Measurements from ENCODE around the gene PANK4. TPM values are rescaled to one million over a fixed set of nuclear protein-coding genes. Genes with fewer than 3 reads are reported as not detected.

PANK4 gene
- polyA plus RNA-seq, 1 experiment, result 17.1 TPM

DNA sequence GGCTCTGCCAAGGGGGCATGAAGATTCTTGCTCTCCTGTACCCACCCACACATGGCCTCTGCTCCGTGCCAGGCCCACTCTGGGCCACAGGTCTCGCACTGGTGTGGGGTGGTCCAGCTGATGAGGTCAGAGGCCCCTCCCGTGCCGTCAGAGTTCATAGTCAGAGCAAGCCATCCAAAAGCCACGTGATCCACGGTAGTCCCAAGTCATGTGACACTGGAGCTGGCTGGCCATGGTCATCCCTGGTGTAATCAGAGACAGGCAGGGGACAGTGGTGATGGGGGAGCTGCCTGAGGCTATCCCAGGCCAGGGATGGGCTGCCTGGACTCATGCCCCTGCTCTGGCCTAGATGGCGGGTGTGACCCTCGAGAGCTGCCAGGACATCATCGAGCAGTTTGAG lies 39.8 kb downstream of the PANK4 start:
- ChIA-PET POLR2A (no interaction called here), CTCF (no interaction called here)
- no peak for DNase-seq (ENCODE audit: low read depth)

DNA sequence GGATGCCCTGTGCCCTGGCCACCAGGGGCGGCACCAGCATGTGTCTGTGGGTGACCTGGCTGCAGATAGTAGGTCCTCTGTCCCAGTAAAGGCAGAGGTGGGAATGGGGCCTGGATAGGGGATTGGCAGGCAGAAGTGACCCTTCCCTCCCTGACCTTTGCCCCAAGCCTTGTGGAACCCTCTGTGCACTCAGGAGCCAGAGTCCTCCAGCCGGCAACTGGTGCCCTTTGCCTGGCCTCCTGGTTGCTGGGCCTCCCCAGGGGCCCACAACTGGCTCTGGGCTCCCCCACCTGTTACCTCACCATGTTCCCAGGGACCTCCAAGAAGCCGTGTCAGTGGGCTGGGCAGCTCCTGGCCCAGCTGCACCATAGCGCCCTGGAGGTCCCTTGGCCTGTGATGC lies 40.4 kb downstream of the PANK4 start:
- ChIA-PET POLR2A (no interaction called here), CTCF (no interaction called here)
- H3K4me3 ChIP-seq (ENCODE audit: low read depth, low read length), result no peak overlapping the region
- H3K27me3 ChIP-seq (ENCODE audit: control insufficient read depth, insufficient read depth, low read length), result no peaks in the 10 kb centered on the region; the same call in 1 of the 2 replicates
- TF ChIP-seq, protein P1, sequence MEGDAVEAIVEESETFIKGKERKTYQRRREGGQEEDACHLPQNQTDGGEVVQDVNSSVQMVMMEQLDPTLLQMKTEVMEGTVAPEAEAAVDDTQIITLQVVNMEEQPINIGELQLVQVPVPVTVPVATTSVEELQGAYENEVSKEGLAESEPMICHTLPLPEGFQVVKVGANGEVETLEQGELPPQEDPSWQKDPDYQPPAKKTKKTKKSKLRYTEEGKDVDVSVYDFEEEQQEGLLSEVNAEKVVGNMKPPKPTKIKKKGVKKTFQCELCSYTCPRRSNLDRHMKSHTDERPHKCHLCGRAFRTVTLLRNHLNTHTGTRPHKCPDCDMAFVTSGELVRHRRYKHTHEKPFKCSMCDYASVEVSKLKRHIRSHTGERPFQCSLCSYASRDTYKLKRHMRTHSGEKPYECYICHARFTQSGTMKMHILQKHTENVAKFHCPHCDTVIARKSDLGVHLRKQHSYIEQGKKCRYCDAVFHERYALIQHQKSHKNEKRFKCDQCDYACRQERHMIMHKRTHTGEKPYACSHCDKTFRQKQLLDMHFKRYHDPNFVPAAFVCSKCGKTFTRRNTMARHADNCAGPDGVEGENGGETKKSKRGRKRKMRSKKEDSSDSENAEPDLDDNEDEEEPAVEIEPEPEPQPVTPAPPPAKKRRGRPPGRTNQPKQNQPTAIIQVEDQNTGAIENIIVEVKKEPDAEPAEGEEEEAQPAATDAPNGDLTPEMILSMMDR (IDR thresholded peaks at IDR 0.05; ENCODE audit: insufficient read depth, low read depth, low read length), result no peak
- no peaks in the 10 kb centered on the region for H3K36me3 ChIP-seq (ENCODE audit: control insufficient read depth, insufficient read depth, low read length)
- no peak for DNase-seq (ENCODE audit: low read depth)

More for the DNA sequence above, 39.8 kb downstream of the PANK4 start:
- TF ChIP-seq, protein P1 (IDR thresholded peaks at IDR 0.05; ENCODE audit: insufficient read depth, low read depth, low read length), result no peak
- Histone ChIP-seq H3K27me3 (ENCODE audit: control insufficient read depth, insufficient read depth, low read length) (peaks cover 2% of the 10 kb centered on the region; the same call in 1 of the 2 replicates), H3K4me3 (ENCODE audit: low read depth, low read length) (no peak overlapping the region), H3K36me3 (ENCODE audit: control insufficient read depth, insufficient read depth, low read length) (no peaks in the 10 kb centered on the region)

DNA sequence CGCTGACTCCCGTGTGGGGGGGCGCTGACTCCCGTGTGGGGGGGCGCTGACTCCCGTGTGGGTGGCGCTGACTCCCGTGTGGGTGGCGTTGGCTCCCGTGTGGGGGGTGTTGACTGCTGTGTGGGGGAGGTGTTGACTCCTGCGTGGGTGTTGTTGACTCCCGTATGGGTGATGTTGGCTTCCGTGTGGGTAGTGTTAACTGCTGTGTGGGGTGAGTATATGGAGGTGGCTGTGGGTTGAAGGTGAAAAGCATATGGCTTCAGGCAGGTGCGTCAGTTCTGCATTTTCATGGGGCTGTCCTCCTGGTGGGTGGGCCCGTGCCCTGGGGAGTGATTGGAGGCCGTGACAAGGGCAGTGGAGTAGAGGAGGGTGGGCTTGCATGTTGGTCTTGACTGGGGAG lies 42.4 kb downstream of the PANK4 start:
- H3K4me3 ChIP-seq (ENCODE audit: low read depth, low read length), result no peak overlapping the region
- H3K27me3 ChIP-seq (ENCODE audit: control insufficient read depth, insufficient read depth, low read length), result no peaks in the 10 kb centered on the region
- no peak for DNase-seq (ENCODE audit: low read depth)
- POLR2A ChIA-PET, result no interaction called here
- H3K36me3 ChIP-seq (ENCODE audit: control insufficient read depth, insufficient read depth, low read length), result no peaks in the 10 kb centered on the region
- CTCF ChIA-PET, result no interaction called here
- TF ChIP-seq, protein P1 (IDR thresholded peaks at IDR 0.05; ENCODE audit: insufficient read depth, low read depth, low read length), result no peak

- no peak for DNase-seq (ENCODE audit: low read depth)
- Histone ChIP-seq H3K4me3 (ENCODE audit: low read depth, low read length) (no peak overlapping the region), H3K27me3 (ENCODE audit: control insufficient read depth, insufficient read depth, low read length) (no peaks in the 10 kb centered on the region), H3K36me3 (ENCODE audit: control insufficient read depth, insufficient read depth, low read length) (no peaks in the 10 kb centered on the region)
- TF ChIP-seq, protein P1 (IDR thresholded peaks at IDR 0.05; ENCODE audit: insufficient read depth, low read depth, low read length), result no peak
- ChIA-PET POLR2A (no interaction called here), CTCF (no interaction called here)
These were observed 43.4 kb downstream of the PANK4 start for GRCh38 chr1:2483026-2483425.

DNA sequence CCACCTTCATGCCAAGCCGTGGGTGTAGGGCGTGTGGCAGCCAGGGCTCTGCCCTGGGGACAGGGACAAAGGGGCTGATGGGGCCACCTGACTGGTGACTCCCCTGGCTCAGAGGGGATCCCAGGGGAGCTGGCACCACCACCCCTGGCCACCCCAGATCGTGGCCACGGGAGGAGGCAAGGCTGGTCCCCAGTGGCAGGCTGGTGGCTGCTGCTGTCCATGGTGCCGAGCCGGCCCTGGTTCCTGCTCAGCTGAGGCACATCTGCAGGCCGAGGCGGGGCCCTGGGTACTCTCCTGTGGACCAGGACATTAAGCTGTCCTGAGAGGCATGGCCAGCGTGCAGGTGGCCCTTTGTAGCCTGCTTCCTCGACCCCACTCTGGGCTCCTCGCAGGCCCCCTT lies 43.8 kb downstream of the PANK4 start:
- ChIA-PET CTCF (no interaction called here), POLR2A (no interaction called here)
- no peaks in the 10 kb centered on the region for H3K27me3 ChIP-seq (ENCODE audit: control insufficient read depth, insufficient read depth, low read length)
- no peak overlapping the region for H3K4me3 ChIP-seq (ENCODE audit: low read depth, low read length)
- no peak for DNase-seq (ENCODE audit: low read depth)
- TF ChIP-seq, protein P1 (IDR thresholded peaks at IDR 0.05; ENCODE audit: insufficient read depth, low read depth, low read length), result no peak
- no peaks in the 10 kb centered on the region for H3K36me3 ChIP-seq (ENCODE audit: control insufficient read depth, insufficient read depth, low read length)

Measured in BJ (cell line).